GM18526 (cell line): ENCODE data around the gene EIF4E2.

ENCODE experiments used
- POLR2A ChIP-seq: IDR thresholded peaks from 3 replicates; pipeline ENCODE4 v1.6.1; 2011; ENCODE audit not compliant: insufficient read length; ENCODE audit errors: extremely low read depth

Gene EIF4E2

GRCh38 chr2:232541195-232541960, 9.1 kb upstream of the EIF4E2 start:
- TF ChIP-seq POLR2A = no peak

- no peak for TF ChIP-seq POLR2A
These were observed 8.4 kb upstream of the EIF4E2 start for GRCh38 chr2:232541961-232542714.

- no peak for TF ChIP-seq POLR2A
These were observed 7.6 kb upstream of the EIF4E2 start for GRCh38 chr2:232542715-232543467.

- no peak for TF ChIP-seq POLR2A
These were observed 7.0 kb upstream of the EIF4E2 start for GRCh38 chr2:232543491-232543890.

- no peak for TF ChIP-seq POLR2A
These were observed 6.4 kb upstream of the EIF4E2 start for GRCh38 chr2:232543928-232544631.

GRCh38 chr2:232544674-232545073, 5.8 kb upstream of the EIF4E2 start:
- TF ChIP-seq POLR2A = no peak

- no peak for TF ChIP-seq POLR2A
These were observed 4.7 kb upstream of the EIF4E2 start for GRCh38 chr2:232545511-232546375.

GRCh38 chr2:232547991-232548390, 2.5 kb upstream of the EIF4E2 start:
- TF ChIP-seq POLR2A = no peak

GRCh38 chr2:232549655-232550353, 685 bp upstream of the EIF4E2 start:
- TF ChIP-seq POLR2A = no peak

GRCh38 chr2:232551250-232551638, 755 bp downstream of the EIF4E2 start:
- no peak for TF ChIP-seq POLR2A

- TF ChIP-seq POLR2A = no peak
These were observed 1.3 kb downstream of the EIF4E2 start for GRCh38 chr2:232551776-232552175.

GRCh38 chr2:232556426-232556825, 5.9 kb downstream of the EIF4E2 start:
- no peak for TF ChIP-seq POLR2A

- TF ChIP-seq POLR2A = no peak
These were observed 12.1 kb downstream of the EIF4E2 start for GRCh38 chr2:232562515-232563151.
